OCI-LY1 (cell line): ENCODE data around the gene GOLPH3L.

Source experiments
- H2AFZ ChIP-seq: fragments of 200-600 bp; sonication (generic), shearing (Covaris generic); 2 replicates; pipeline ENCODE4 v1.6.0; 2014; ENCODE audit warnings: antibody characterized with exemption, mild to moderate bottlenecking, low read length
- H3F3A ChIP-seq: fragments of 200-600 bp; sonication (generic), shearing (Covaris generic); 2 replicates; pipeline ENCODE4 v1.6.0; 2014; ENCODE audit warnings: mild to moderate bottlenecking, antibody characterized with exemption, low read length, moderate library complexity; ENCODE audit not compliant: insufficient read depth
- H3K27ac ChIP-seq: fragments of 200-600 bp; sonication (generic); 2 replicates; pipeline ENCODE4 v1.5.1; 2014; ENCODE audit warnings: low read length, mixed run types, mild to moderate bottlenecking, low read depth; ENCODE audit not compliant: poor library complexity, severe bottlenecking
- H3K27me3 ChIP-seq: fragments of 200-600 bp; sonication (generic); 2 replicates; pipeline ENCODE4 v1.6.0; 2014; ENCODE audit warnings: antibody characterized with exemption, mild to moderate bottlenecking, low read length, moderate library complexity; ENCODE audit not compliant: insufficient read depth
- H3K36me3 ChIP-seq: fragments of 200-600 bp; sonication (generic); 2 replicates; pipeline ENCODE4 v1.6.1; 2014; ENCODE audit warnings: mild to moderate bottlenecking, antibody characterized with exemption, low read length, moderate library complexity, mixed read lengths; ENCODE audit not compliant: insufficient read depth
- H3K4me1 ChIP-seq: fragments of 200-600 bp; sonication (generic); 2 replicates; pipeline ENCODE4 v1.5.1; 2014; ENCODE audit warnings: mild to moderate bottlenecking, low read length, moderate library complexity; ENCODE audit not compliant: insufficient read depth, severe bottlenecking
- H3K4me2 ChIP-seq: fragments of 200-600 bp; sonication (generic), shearing (Covaris generic); 2 replicates; pipeline ENCODE4 v1.6.1; 2014; ENCODE audit warnings: low read length
- H3K4me3 ChIP-seq: fragments of 200-600 bp; sonication (generic); 2 replicates; pipeline ENCODE4 v1.5.1; 2014; ENCODE audit warnings: low read length, low read depth, mild to moderate bottlenecking, mixed read lengths; ENCODE audit not compliant: poor library complexity, severe bottlenecking
- H3K79me2 ChIP-seq: fragments of 200-600 bp; shearing (Covaris generic); 2 replicates; pipeline ENCODE4 v1.6.1; 2016; ENCODE audit warnings: mixed run types, low read length, mixed read lengths; ENCODE audit not compliant: insufficient read depth
- H3K9ac ChIP-seq: fragments of 200-600 bp; sonication (generic), shearing (Covaris generic); 2 replicates; pipeline ENCODE4 v1.6.1; 2014; ENCODE audit warnings: mild to moderate bottlenecking, low read length, mixed read lengths
- H3K9me2 ChIP-seq: fragments of 200-600 bp; sonication (generic), shearing (Covaris generic); 2 replicates; pipeline ENCODE4 v1.6.1; 2014; ENCODE audit warnings: low read depth, mild to moderate bottlenecking, low read length, mixed read lengths
- H3K9me3 ChIP-seq: fragments of 200-600 bp; shearing (Covaris generic); 2 replicates; pipeline ENCODE4 v1.6.1; 2014; ENCODE audit warnings: low read length, mixed read lengths
- H4K20me1 ChIP-seq: fragments of 200-600 bp; sonication (generic), shearing (Covaris generic); 2 replicates; pipeline ENCODE4 v1.6.0; 2016; ENCODE audit warnings: mild to moderate bottlenecking, low read length; ENCODE audit not compliant: insufficient read depth
- CTCF ChIP-seq: fragments of 200-600 bp; sonication (generic), shearing (Covaris generic); IDR thresholded peaks from 2 replicates; pipeline ENCODE4 v1.5.1; 2017; ENCODE audit warnings: mild to moderate bottlenecking, antibody characterized with exemption, low read length, moderate library complexity, mixed read lengths
- EZH2 ChIP-seq: fragments of 200-600 bp; sonication (generic), shearing (Covaris generic); IDR thresholded peaks from 2 replicates; pipeline ENCODE4 v1.8.0; 2017; ENCODE audit warnings: borderline replicate concordance, mixed run types, mild to moderate bottlenecking, antibody characterized with exemption, low read length, moderate library complexity, mixed read lengths

Gene GOLPH3L

GRCh38 chr1:150683914-150684313 lies 13.0 kb downstream of the GOLPH3L start:
- H3K9me3 ChIP-seq = no peaks in the 10 kb centered on the region
- no peaks in the 10 kb centered on the region for H3K27me3 ChIP-seq
- no peaks in the 10 kb centered on the region for H3F3A ChIP-seq
- H3K4me3 ChIP-seq = no peak overlapping the region
- no peaks in the 10 kb centered on the region for H4K20me1 ChIP-seq
- H3K4me1 ChIP-seq = peaks cover 16% of the 10 kb centered on the region
- no peak for TF ChIP-seq CTCF
- no peak for TF ChIP-seq EZH2
- no peaks in the 10 kb centered on the region for H3K79me2 ChIP-seq
- no peak overlapping the region for H2AFZ ChIP-seq
- peak overlapping the region; percentile 16 for H3K27ac ChIP-seq
- H3K9me2 ChIP-seq = no peaks in the 10 kb centered on the region
- H3K36me3 ChIP-seq = peaks cover 25% of the 10 kb centered on the region; the same call in 1 of the 2 replicates
- H3K9ac ChIP-seq = no peak overlapping the region
- no peak overlapping the region for H3K4me2 ChIP-seq

GRCh38 chr1:150678988-150679387 lies 18.0 kb downstream of the GOLPH3L start:
- no peaks in the 10 kb centered on the region for H4K20me1 ChIP-seq
- H3K4me2 ChIP-seq = no peak overlapping the region
- H3K4me3 ChIP-seq = no peak overlapping the region
- no peaks in the 10 kb centered on the region for H3K9me2 ChIP-seq
- H3K9ac ChIP-seq = no peak overlapping the region
- H3K9me3 ChIP-seq = no peaks in the 10 kb centered on the region
- H3K27me3 ChIP-seq = no peaks in the 10 kb centered on the region
- peaks cover 5% of the 10 kb centered on the region for H3K4me1 ChIP-seq
- no peak overlapping the region for H2AFZ ChIP-seq
- 0 out of 2 replicates have a peak, but pooled peaks cover 7% of the 10 kb centered on the region for H3K36me3 ChIP-seq
- H3K79me2 ChIP-seq = no peaks in the 10 kb centered on the region
- TF ChIP-seq EZH2 (no peak), CTCF (no peak)
- no peaks in the 10 kb centered on the region for H3F3A ChIP-seq
- no peak overlapping the region for H3K27ac ChIP-seq

GRCh38 chr1:150674881-150675280 lies 22.1 kb downstream of the GOLPH3L start:
- no peaks in the 10 kb centered on the region for H3K79me2 ChIP-seq
- no peaks in the 10 kb centered on the region for H3K27me3 ChIP-seq
- no peaks in the 10 kb centered on the region for H3F3A ChIP-seq
- H2AFZ ChIP-seq = no peak overlapping the region
- H3K27ac ChIP-seq = no peak overlapping the region
- no peaks in the 10 kb centered on the region for H3K9me3 ChIP-seq
- H3K9ac ChIP-seq = no peak overlapping the region
- no peaks in the 10 kb centered on the region for H3K4me1 ChIP-seq
- no peaks in the 10 kb centered on the region for H4K20me1 ChIP-seq
- H3K36me3 ChIP-seq = 0 out of 2 replicates have a peak, but pooled peaks cover 7% of the 10 kb centered on the region
- H3K4me2 ChIP-seq = no peak overlapping the region
- H3K4me3 ChIP-seq = no peak overlapping the region
- no peaks in the 10 kb centered on the region for H3K9me2 ChIP-seq
- no peak for TF ChIP-seq EZH2
- TF ChIP-seq CTCF = no peak
